ENCODE results near the gene PLCH1.

- TF ChIP-seq EZH2 (IDR thresholded peaks at IDR 0.05; ENCODE audit: low read length, unreplicated experiment) (no peak), CTCF (conservative IDR thresholded peaks at IDR 0.05; ENCODE audit: low read depth, low read length) (no peak)
Measured at GRCh38 chr3:155667988-155668387, 76.9 kb downstream of the PLCH1 start.
